ENCODE measurements around the gene RXRB.

DNA sequence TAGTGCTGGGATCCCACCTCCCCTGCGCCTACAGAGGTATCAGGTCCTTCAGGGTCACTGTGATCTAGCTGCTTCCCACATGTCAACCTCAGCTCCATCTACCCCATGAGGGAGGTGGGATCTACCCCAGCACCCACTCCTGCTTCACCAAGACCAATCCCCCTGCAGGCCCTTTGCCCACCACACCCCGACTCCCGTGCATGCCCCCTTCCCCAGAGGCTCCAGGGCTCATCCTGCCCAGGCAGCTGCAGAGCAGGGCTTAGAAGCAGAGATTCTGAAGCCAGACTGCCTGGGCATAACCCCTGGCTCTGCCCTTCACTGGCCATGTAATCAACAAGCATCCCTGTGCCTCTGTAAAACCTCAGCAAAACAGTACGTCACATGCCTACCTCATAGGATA is 25.7 kb downstream of the RXRB start:
- TF ChIP-seq GATA3 (IDR thresholded peaks at IDR 0.05; ENCODE audit: low read depth, low read length) (no peak), GATA2 (IDR thresholded peaks at IDR 0.05; ENCODE audit: low read depth, low read length) (no peak)
